PFSK-1 (cell line): Measurements from ENCODE around the gene BANF2.

Experiments used
- FOXP2 ChIP-seq: optimal IDR thresholded peaks from 2 replicates; pipeline ENCODE3; 2011; ENCODE audit warnings: borderline replicate concordance, control low read depth, inconsistent platforms; ENCODE audit not compliant: insufficient read depth; ENCODE audit errors: extremely low read length, extremely low read depth
- POLR2AphosphoS5 ChIP-seq: IDR thresholded peaks from 2 replicates; pipeline ENCODE4 v1.6.1; 2012; ENCODE audit warnings: low read depth, mild to moderate bottlenecking, control low read depth, low read length, moderate library complexity
- REST ChIP-seq, 2 experiments: IDR thresholded peaks; 2 replicates each; pipeline versions ENCODE4 v1.6.1 to v1.8.0; 2011 to 2012; ENCODE audit warnings: low read depth in 2 of 2, low read length in 2 of 2, control low read depth in 1 of 2, inconsistent platforms in 1 of 2, mild to moderate bottlenecking in 1 of 2, moderate library complexity in 1 of 2; ENCODE audit not compliant: insufficient read depth in 1 of 2
- SIN3A ChIP-seq: IDR thresholded peaks from 2 replicates; pipeline ENCODE4 v1.6.1; 2012; ENCODE audit warnings: mild to moderate bottlenecking, low read length, moderate library complexity, borderline replicate concordance; ENCODE audit not compliant: insufficient read depth
- TAF1 ChIP-seq: IDR thresholded peaks from 2 replicates; pipeline ENCODE4 v1.6.1; 2012; ENCODE audit warnings: low read length, control low read depth, borderline replicate concordance; ENCODE audit not compliant: insufficient read depth

Gene BANF2

GRCh38 chr20:17765584-17765983 lies 65.8 kb downstream of the BANF2 start:
- TF ChIP-seq TAF1: no peak
- no peak for TF ChIP-seq POLR2AphosphoS5
- no peak for TF ChIP-seq FOXP2
- no peak for TF ChIP-seq SIN3A
- no peak for TF ChIP-seq REST (IDR thresholded peaks at IDR 0.05; ENCODE audit: insufficient read depth in 1 of 2, low read depth in 2 of 2, low read length in 2 of 2)

GRCh38 chr20:17766226-17766625 lies 66.5 kb downstream of the BANF2 start:
- TF ChIP-seq POLR2AphosphoS5: no peak
- TF ChIP-seq FOXP2: no peak
- no peak for TF ChIP-seq SIN3A
- no peak for TF ChIP-seq REST (IDR thresholded peaks at IDR 0.05; ENCODE audit: insufficient read depth in 1 of 2, low read depth in 2 of 2, low read length in 2 of 2)
- no peak for TF ChIP-seq TAF1

- TF ChIP-seq FOXP2 (no peak), TAF1 (no peak), SIN3A (no peak)
These were observed 67.9 kb downstream of the BANF2 start for GRCh38 chr20:17767624-17768023.

- TF ChIP-seq TAF1: no peak
- no peak for TF ChIP-seq POLR2AphosphoS5
- no peak for TF ChIP-seq SIN3A
- TF ChIP-seq FOXP2: no peak
- TF ChIP-seq REST (IDR thresholded peaks at IDR 0.05; ENCODE audit: insufficient read depth in 1 of 2, low read depth in 2 of 2, low read length in 2 of 2): no peak
These were observed 68.5 kb downstream of the BANF2 start for GRCh38 chr20:17768271-17768670.

- TF ChIP-seq TAF1 (no peak), SIN3A (no peak), FOXP2 (no peak), REST (IDR thresholded peaks at IDR 0.05; ENCODE audit: insufficient read depth in 1 of 2, low read depth in 2 of 2, low read length in 2 of 2) (no peak), POLR2AphosphoS5 (no peak)
These were observed 71.6 kb downstream of the BANF2 start for GRCh38 chr20:17771206-17772004.
